HG03103 (cell line): Measurements from ENCODE around the gene DPY19L2.
"Not testable (repeated sequence)": the region's sequence is repeated elsewhere in the genome, so short reads cannot be mapped to it uniquely, and the experiment has no call there.

Experiments used
- ATAC-seq: cut with Tn5 transposase; IDR thresholded peaks from one replicate; pipeline ENCODE4 v1.9.1; 2021; ENCODE audit warnings: low read depth; ENCODE audit not compliant: unreplicated experiment

DPY19L2 gene

GRCh38 chr12:63545298-63545916 lies 122.9 kb downstream of the DPY19L2 start:
- ATAC-seq: not testable (repeated sequence)

GRCh38 chr12:63538656-63539055 lies 129.6 kb downstream of the DPY19L2 start:
- not testable (repeated sequence) for ATAC-seq

GRCh38 chr12:63537838-63538237 lies 130.5 kb downstream of the DPY19L2 start:
- ATAC-seq: not testable (repeated sequence)

DNA sequence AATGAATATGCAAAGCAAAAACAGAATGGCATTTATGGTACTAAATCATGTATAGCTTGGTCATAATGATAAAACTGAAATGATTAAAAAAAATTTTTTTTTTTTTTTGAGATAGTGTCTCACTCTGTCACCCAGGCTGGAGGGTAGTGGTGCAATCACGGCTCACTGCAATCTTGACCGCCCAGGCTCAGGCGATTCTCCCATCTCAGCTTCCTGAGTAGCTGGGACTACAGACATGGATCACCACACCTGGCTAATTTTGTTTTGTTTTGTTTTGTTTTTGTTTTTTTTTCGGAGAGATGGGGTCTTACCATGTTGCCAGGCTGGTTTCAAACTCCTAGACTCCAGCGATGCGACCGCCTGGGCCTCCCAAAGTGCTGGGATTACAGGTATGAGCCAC lies 138.7 kb downstream of the DPY19L2 start:
- not testable (repeated sequence) for ATAC-seq

DNA sequence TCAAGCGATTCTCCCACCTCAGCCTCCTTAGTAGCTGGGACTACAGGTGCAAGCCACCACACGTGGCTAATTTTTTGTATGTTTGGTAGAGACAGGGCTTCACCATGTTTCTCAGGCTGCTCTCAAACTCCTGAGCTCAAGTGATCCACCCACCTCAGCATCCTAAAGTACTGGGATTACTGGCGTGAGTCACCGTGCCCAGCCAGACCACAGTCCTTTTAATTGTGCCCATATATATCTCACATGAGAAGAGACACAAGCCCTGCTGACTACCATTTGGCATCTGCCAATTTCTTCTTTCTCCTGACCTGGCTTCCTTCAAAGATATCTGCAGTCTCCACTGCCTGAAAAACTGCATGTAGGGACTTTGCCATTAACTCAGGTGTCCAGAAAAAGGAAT lies 142.5 kb downstream of the DPY19L2 start:
- ATAC-seq: no peak

- ATAC-seq: no peak
Observed at GRCh38 chr12:63521706-63522105, 146.6 kb downstream of the DPY19L2 start.
